ENCODE data around the gene SIGLEC6. TPM values are rescaled to one million over a fixed set of nuclear protein-coding genes. Genes with fewer than 3 reads are reported as not detected.

The SIGLEC6 gene
- total RNA-seq, 1 experiment from 2014 or later = 0.31 TPM

DNA sequence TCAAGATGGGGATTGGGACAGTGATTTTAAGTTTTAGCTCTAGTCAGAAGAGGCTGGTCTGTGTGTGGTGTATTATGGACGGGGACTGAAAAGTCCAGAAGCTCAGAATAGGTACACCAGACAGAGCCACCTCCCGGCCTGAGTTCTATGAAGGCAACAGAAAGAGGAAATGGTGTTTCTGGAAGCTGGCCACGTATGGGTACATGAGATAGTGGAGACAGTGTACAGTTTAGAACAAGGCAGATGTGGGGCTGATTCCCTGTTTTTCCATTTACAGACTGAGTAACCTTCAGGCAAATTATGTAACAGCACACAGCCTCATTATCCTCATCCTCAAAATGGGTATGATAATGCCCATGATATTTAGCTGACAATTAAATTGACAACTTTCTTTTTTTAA is 40.9 kb upstream of the SIGLEC6 start:
- Histone ChIP-seq H2BK12ac (ENCODE audit: insufficient read length, low read depth, low read length) (no peak overlapping the region), H3K79me2 (ENCODE audit: insufficient read depth, low read length) (no peaks in the 10 kb centered on the region; the same call in 1 of the 2 replicates), H2AFZ (ENCODE audit: low read length) (no peak overlapping the region), H2BK120ac (ENCODE audit: low read depth, low read length, poor library complexity, severe bottlenecking) (no peak overlapping the region), H3K23ac (ENCODE audit: insufficient read length, low read depth, low read length) (no peak overlapping the region), H4K5ac (ENCODE audit: insufficient read length, low read depth, low read length) (no peak overlapping the region), H3K14ac (ENCODE audit: insufficient read depth, low read length) (no peak overlapping the region), H3K27me3 (ENCODE audit: insufficient read depth, low read length) (no peaks in the 10 kb centered on the region), H3K27ac (ENCODE audit: insufficient read length, low read depth, low read length) (no peak overlapping the region), H3K18ac (ENCODE audit: insufficient read length, low read depth, low read length) (no peak overlapping the region), H3K56ac (ENCODE audit: insufficient read length, low read depth, low read length) (no peak overlapping the region), H3K4me1 (ENCODE audit: insufficient read depth, low read length) (no peaks in the 10 kb centered on the region), H3K4me2 (ENCODE audit: insufficient read depth, insufficient read length, low read length) (peak overlapping the region; percentile 98), H2AK5ac (ENCODE audit: insufficient read length, low read length) (no peak overlapping the region), H3K9me3 (ENCODE audit: control insufficient read depth, low read depth, low read length) (no peaks in the 10 kb centered on the region), H3K9ac (ENCODE audit: extremely low read depth, insufficient read length, low read length) (no peak overlapping the region), H2BK20ac (ENCODE audit: low read depth, low read length, poor library complexity, severe bottlenecking) (no peak overlapping the region), H2BK5ac (ENCODE audit: insufficient read length, low read length) (no peak overlapping the region), H3K4ac (ENCODE audit: low read depth, low read length) (no peak overlapping the region), H3K23me2 (ENCODE audit: insufficient read length, low read depth, low read length, poor library complexity, severe bottlenecking) (peaks cover 6% of the 10 kb centered on the region), H4K8ac (replicated peaks; ENCODE audit: insufficient read length, low read depth, low read length) (no peak overlapping the region), H4K20me1 (ENCODE audit: control insufficient read depth, insufficient read depth, insufficient read length) (no peaks in the 10 kb centered on the region), H4K91ac (ENCODE audit: insufficient read length, low read depth, low read length) (no peak overlapping the region), H3K79me1 (ENCODE audit: insufficient read depth, low read depth, low read length, poor library complexity, severe bottlenecking) (no peaks in the 10 kb centered on the region), H2BK15ac (ENCODE audit: low read depth, low read length) (no peak overlapping the region), H3T11ph (ENCODE audit: low read length) (no peak overlapping the region)
- H3K36me3 Mint-ChIP-seq (ENCODE audit: insufficient read depth in 1 of 3, low read depth in 3 of 3) = peaks cover 6 to 19% (median 16%) of the 10 kb centered on the region in 3 experiments; a peak in 5 of 7 replicates
- no peak for DNase-seq
- peaks cover 13% of the 10 kb centered on the region for H3K27me3 Mint-ChIP-seq (ENCODE audit: low read depth)
- peak overlapping the region; percentile 86 to 93 for H3K4me3 Mint-ChIP-seq
- TF ChIP-seq CTCF (conservative IDR thresholded peaks at IDR 0.05) = no peak
- no peak overlapping the region for H3K27ac Mint-ChIP-seq
- WGBS (ENCODE audit: extremely low coverage, insufficient read length, low lambda C conversion rate) = no CpG with 5 or more reads among the region's 3 CpGs
- H3K9me3 Mint-ChIP-seq = peaks cover 0 to 9% of the 10 kb centered on the region in 2 experiments; a peak in 2 of 5 replicates
- peaks cover 8 to 12% of the 10 kb centered on the region in 2 experiments for H3K4me1 Mint-ChIP-seq

Measured in H9 (cell line).